Coronary artery (tissue), 2 donors: ENCODE measurements around the gene MTFMT.

ENCODE experiments used
- DNase-seq: peaks from one replicate; pipeline ENCODE4 v3.0.0-alpha.2; 2017; ENCODE audit warnings: low spot score
- H3K27ac ChIP-seq, 2 donors: fragments of 200-600 bp; sonication (generic); one replicate each; pipeline ENCODE4 v1.5.1; 2016 to 2019
- H3K4me3 ChIP-seq: fragments of 200-600 bp; sonication (generic); 2 replicates; pipeline ENCODE4 v1.5.1; 2016; ENCODE audit warnings: mild to moderate bottlenecking, moderate library complexity
- CTCF ChIP-seq: fragments of 200-600 bp; sonication (generic); IDR thresholded peaks from one replicate; pipeline ENCODE4 v1.5.1; 2019; ENCODE audit warnings: antibody characterized with exemption

Gene MTFMT

GRCh38 chr15:64969401-64969800 is 60.0 kb downstream of the MTFMT start:
- Histone ChIP-seq H3K4me3 (no peak overlapping the region), H3K27ac (no peak overlapping the region)
- no peak for DNase-seq
- no peak for TF ChIP-seq CTCF

GRCh38 chr15:64961013-64961412 is 68.4 kb downstream of the MTFMT start:
- no peak for TF ChIP-seq CTCF

GRCh38 chr15:64960153-64960552 is 69.3 kb downstream of the MTFMT start:
- TF ChIP-seq CTCF = no peak
- no peak for DNase-seq
- no peak overlapping the region for H3K4me3 ChIP-seq
- H3K27ac ChIP-seq = no peak overlapping the region

More at GRCh38 chr15:64961013-64961412, 68.4 kb downstream of the MTFMT start:
- H3K4me3 ChIP-seq = no peak overlapping the region
- no peak overlapping the region for H3K27ac ChIP-seq
- no peak for DNase-seq

GRCh38 chr15:64959128-64959527 is 70.3 kb downstream of the MTFMT start:
- no peak for TF ChIP-seq CTCF
- DNase-seq = no peak
- no peak overlapping the region for H3K27ac ChIP-seq
- no peak overlapping the region for H3K4me3 ChIP-seq

GRCh38 chr15:64954395-64954794 is 75.0 kb downstream of the MTFMT start:
- DNase-seq = no peak
- no peak for TF ChIP-seq CTCF
- Histone ChIP-seq H3K4me3 (no peak overlapping the region), H3K27ac (no peak overlapping the region)

- H3K27ac ChIP-seq = no peak overlapping the region
- H3K4me3 ChIP-seq = no peak overlapping the region
- no peak for DNase-seq
- TF ChIP-seq CTCF = no peak
Measured at GRCh38 chr15:64951777-64952418, 77.5 kb downstream of the MTFMT start.
